Measurements from ENCODE around the gene SPINK8. TPM values are rescaled to one million over a fixed set of nuclear protein-coding genes. Genes with fewer than 3 reads are reported as not detected.
"Not testable (repeated sequence)": the region's sequence is repeated elsewhere in the genome, so short reads cannot be mapped to it uniquely, and the experiment has no call there.

The SPINK8 gene
- not detected in 2 replicates for total RNA-seq (2014; rRNA removed; shearing (Covaris generic))

- in situ Hi-C loops (cut with HindIII; ENCODE audit: low sequenced_read_pairs); DNase-seq (ENCODE audit: low spot score): not testable (repeated sequence)
Measured at GRCh38 chr3:48333346-48334245, at the start of gene SPINK8. TSS of gene SPINK8 (minus strand) at chr3:48333661. CDS start at chr3:48328341, 5,320 bp downstream.

DNA sequence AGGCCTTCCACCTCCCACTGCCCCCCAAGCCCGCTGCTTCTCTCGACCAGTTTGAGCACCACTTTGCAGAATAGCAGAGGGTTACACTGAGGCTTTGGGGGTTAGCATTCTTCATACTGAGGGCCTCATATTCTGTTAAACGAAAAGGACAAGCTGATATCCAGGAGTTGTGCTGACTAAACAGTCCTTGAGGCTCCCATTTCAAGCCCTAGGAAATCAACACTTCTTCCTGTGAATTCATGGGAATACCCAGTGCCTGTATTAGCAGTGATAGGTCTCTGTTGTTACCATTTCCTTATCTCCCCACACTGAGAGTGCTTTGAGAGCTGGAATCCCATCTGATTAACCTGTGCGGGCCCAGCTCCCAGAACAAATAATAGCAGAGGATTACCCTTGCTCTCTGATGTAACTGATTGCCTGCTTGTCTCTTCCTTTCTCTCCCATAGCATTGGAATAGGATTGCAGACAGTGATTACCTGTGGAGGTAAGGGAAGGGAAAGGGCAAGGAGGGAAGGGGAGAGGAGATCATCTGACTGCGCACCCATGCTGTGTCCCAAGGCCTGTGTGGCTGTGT, 39.5 kb upstream of the SPINK8 start:
- DNase-seq (ENCODE audit: low spot score), result no peak
- in situ Hi-C loops (cut with HindIII; ENCODE audit: low sequenced_read_pairs), result no loop called here

- DNase-seq (ENCODE audit: low spot score), result peak; percentile 13
- in situ Hi-C loops (cut with HindIII; ENCODE audit: low sequenced_read_pairs), result no loop called here
Measured at GRCh38 chr3:48372377-48372770, 38.9 kb upstream of the SPINK8 start.

DNA sequence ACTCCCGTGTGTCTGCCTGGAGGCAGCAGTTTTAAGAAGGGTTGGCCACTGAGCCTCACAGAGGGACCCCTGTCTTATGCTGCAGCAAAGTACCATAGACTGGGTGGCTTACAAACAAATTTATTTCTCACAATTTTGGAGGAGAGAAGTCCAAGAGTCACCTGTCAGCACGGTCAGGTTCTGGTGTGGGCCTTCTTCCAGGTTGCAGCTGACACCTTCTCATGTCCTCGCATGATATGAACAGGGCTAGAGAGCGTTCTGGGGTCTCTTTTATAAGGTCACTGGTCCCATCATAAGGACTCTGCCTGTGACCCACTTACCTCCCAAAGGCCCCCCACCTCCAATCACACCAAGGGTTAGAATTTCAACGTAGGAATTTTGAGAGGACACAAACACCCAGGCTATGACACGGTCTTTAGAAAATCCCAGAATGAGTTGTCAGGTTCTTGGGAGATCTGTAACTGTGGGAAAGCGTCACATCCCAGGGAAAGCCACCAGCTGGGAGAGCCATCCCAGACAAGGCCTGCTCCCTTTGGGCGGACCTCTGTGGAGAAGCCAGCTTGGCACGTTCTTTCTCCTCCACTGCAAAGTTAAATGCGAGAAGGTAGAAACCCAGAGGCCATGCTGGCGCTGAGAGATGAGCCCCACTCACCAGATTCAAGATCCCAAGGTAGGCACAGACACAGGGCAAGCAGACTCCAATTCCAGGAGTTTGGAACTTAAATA, 38.4 kb upstream of the SPINK8 start, which contains the start of gene FBXW12:
FBXW12 (plus strand) TSS at position 569 of the 726 bp plus-strand sequence. CDS start 549 bp downstream, outside the sequence.
- peak; percentile 57 for DNase-seq (ENCODE audit: low spot score)
- in situ Hi-C loops (cut with HindIII; ENCODE audit: low sequenced_read_pairs), result no loop called here

- no peak for DNase-seq (ENCODE audit: low spot score)
- in situ Hi-C loops (cut with HindIII; ENCODE audit: low sequenced_read_pairs), result no loop called here
Measured at GRCh38 chr3:48370333-48370713, 36.9 kb upstream of the SPINK8 start.

GRCh38 chr3:48369693-48370332, 36.4 kb upstream of the SPINK8 start:
- DNase-seq (ENCODE audit: low spot score), result peak; percentile 53
- in situ Hi-C loops (cut with HindIII; ENCODE audit: low sequenced_read_pairs), result no loop called here

DNA sequence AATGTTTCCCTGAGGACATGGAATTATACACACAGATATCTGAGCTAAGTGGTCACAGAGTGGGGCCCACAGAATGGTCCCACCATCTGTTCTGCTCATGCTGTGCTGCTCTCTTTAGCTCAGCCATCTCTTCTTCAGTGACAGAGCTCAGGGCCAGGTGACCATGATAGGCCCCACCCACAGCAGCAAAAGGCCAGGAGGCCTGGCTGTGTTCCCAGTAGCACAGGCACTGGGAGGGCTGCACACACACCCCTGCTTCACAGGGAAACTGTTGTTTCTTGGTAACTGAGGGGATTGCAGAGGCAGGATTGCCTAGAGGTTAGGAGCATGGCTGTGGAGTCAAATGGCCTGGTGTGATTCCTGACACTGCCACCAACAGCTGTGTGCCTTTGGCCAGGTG, 33.7 kb upstream of the SPINK8 start:
- in situ Hi-C loops (cut with HindIII; ENCODE audit: low sequenced_read_pairs), result no loop called here
- DNase-seq (ENCODE audit: low spot score), result peak; percentile 99

DNA sequence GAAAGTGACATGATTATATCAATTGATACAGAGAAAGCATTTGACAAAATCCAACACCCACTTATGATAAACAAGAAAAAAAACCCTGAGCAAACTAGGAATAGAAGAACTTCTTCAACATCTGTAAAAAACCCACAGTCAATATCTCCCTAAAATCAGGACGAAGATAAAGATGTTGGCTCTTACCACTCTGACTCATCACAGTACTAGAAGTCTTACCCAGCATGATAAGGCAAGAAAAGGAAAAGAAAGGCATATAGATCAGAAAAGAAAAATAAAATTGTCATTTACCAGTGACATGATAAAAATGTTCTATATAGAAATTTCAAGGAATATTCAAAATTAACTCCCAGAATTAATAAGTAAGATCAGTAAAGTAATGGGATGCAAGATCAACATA, 31.4 kb upstream of the SPINK8 start:
- in situ Hi-C loops (cut with HindIII; ENCODE audit: low sequenced_read_pairs), result no loop called here
- no peak for DNase-seq (ENCODE audit: low spot score)

GRCh38 chr3:48361928-48362327, 28.5 kb upstream of the SPINK8 start:
- in situ Hi-C loops (cut with HindIII; ENCODE audit: low sequenced_read_pairs), result no loop called here

GRCh38 chr3:48356419-48356818, 23.0 kb upstream of the SPINK8 start:
- in situ Hi-C loops (cut with HindIII; ENCODE audit: low sequenced_read_pairs), result no loop called here
- no peak for DNase-seq (ENCODE audit: low spot score)

More at GRCh38 chr3:48361928-48362327, 28.5 kb upstream of the SPINK8 start:
- DNase-seq (ENCODE audit: low spot score), result no peak

GRCh38 chr3:48353987-48354386, 20.5 kb upstream of the SPINK8 start:
- in situ Hi-C loops (cut with HindIII; ENCODE audit: low sequenced_read_pairs), result no loop called here
- no peak for DNase-seq (ENCODE audit: low spot score)

DNA sequence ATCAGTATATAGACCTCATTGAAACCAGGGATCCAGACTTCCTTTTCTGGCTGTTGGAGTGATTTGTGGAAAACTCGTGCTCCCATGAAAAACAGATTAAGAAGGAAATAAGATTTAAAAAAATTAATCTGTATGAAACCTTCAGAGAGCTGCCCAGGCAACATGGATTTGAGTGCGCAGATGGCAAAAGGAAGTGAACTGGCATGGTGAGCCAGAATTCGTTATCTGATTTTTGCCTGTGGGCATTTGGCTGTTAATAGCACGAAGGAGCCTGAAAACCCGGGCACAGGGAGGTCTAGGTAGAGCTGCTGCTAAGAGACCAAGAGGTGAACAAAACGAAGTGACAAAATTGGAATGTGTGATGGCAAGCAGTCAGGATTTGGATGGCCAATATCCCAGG, 19.1 kb upstream of the SPINK8 start:
- DNase-seq (ENCODE audit: low spot score), result peak; percentile 93
- in situ Hi-C loops (cut with HindIII; ENCODE audit: low sequenced_read_pairs), result no loop called here

- in situ Hi-C loops (cut with HindIII; ENCODE audit: low sequenced_read_pairs), result no loop called here
- no peak for DNase-seq (ENCODE audit: low spot score)
Measured at GRCh38 chr3:48347500-48347899, 14.0 kb upstream of the SPINK8 start.

- no peak for DNase-seq (ENCODE audit: low spot score)
- in situ Hi-C loops (cut with HindIII; ENCODE audit: low sequenced_read_pairs), result no loop called here
Measured at GRCh38 chr3:48345946-48346572, 12.6 kb upstream of the SPINK8 start.

DNA sequence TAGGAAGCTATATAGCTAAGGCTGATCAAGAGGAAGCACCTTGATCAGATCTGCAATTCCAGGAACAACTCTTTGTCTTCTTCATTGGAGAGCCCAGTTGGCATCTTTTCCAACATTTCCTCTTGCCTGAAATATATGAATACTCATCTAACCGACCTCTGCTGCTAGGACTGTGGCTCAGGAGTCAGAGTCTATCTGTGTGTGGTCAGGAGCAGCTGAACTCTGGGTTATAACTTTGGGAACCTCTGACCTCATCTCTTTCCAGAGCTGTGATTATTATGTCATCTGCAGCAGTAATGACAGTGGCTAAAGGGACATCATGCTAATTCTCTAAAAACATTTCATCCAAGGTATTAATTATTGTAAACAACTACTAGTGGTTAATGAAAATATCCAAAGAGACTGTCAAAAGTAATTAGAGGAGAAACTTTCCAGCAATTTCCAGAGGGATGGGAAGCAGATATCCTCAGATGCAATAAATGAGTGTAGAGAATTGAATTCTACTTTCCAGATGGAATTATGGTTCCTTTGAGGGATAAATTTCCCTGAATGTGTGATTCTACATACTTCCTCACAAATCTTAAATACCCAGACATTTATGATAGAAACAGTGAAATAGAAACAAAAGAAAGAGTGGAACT, 11.5 kb upstream of the SPINK8 start:
- DNase-seq (ENCODE audit: low spot score), result no peak
- in situ Hi-C loops (cut with HindIII; ENCODE audit: low sequenced_read_pairs), result no loop called here

GRCh38 chr3:48343432-48343831, 10.0 kb upstream of the SPINK8 start:
- in situ Hi-C loops (cut with HindIII; ENCODE audit: low sequenced_read_pairs), result no loop called here

GRCh38 chr3:48338635-48339034, 5.2 kb upstream of the SPINK8 start:
- DNase-seq (ENCODE audit: low spot score), result peak; percentile 11
- in situ Hi-C loops (cut with HindIII; ENCODE audit: low sequenced_read_pairs), result no loop called here

More at GRCh38 chr3:48343432-48343831, 10.0 kb upstream of the SPINK8 start:
- no peak for DNase-seq (ENCODE audit: low spot score)

GRCh38 chr3:48337536-48337935, 4.1 kb upstream of the SPINK8 start:
- DNase-seq (ENCODE audit: low spot score); in situ Hi-C loops (cut with HindIII; ENCODE audit: low sequenced_read_pairs): not testable (repeated sequence)
